H9 (cell line): ENCODE measurements around the gene NF1. TPM values are rescaled to one million over a fixed set of nuclear protein-coding genes. Genes with fewer than 3 reads are reported as not detected.

Experiments used
- DNase-seq: peaks from one replicate; pipeline ENCODE4 v3.0.0-alpha.2; 2017
- H2AFZ ChIP-seq: one replicate; pipeline ENCODE4 v1.6.1; 2013; ENCODE audit warnings: mild to moderate bottlenecking, low read length, control low read depth, moderate library complexity
- H2AK5ac ChIP-seq: 2 replicates; pipeline ENCODE4 v1.6.1; 2013; ENCODE audit warnings: low read length, control low read depth, mixed read lengths; ENCODE audit not compliant: insufficient read length
- H2BK120ac ChIP-seq: one replicate; pipeline ENCODE4 v1.6.1; 2013; ENCODE audit warnings: low read depth, mild to moderate bottlenecking, low read length, control low read depth, inconsistent platforms; ENCODE audit not compliant: poor library complexity, severe bottlenecking
- H2BK12ac ChIP-seq: 2 replicates; pipeline ENCODE4 v1.6.1; 2013; ENCODE audit warnings: low read length, control low read depth, mixed read lengths, low read depth; ENCODE audit not compliant: insufficient read length
- H2BK15ac ChIP-seq: 2 replicates; pipeline ENCODE4 v1.6.1; 2013; ENCODE audit warnings: low read depth, low read length, control low read depth
- H2BK20ac ChIP-seq: one replicate; pipeline ENCODE4 v1.6.1; 2013; ENCODE audit warnings: low read depth, mild to moderate bottlenecking, low read length, control low read depth, inconsistent platforms; ENCODE audit not compliant: poor library complexity, severe bottlenecking
- H2BK5ac ChIP-seq: 2 replicates; pipeline ENCODE4 v1.6.1; 2013; ENCODE audit warnings: low read length, control low read depth, mixed read lengths; ENCODE audit not compliant: insufficient read length
- H3K14ac ChIP-seq: 2 replicates; pipeline ENCODE4 v1.6.1; 2013; ENCODE audit warnings: low read length, control low read depth; ENCODE audit not compliant: insufficient read depth
- H3K18ac ChIP-seq: 2 replicates; pipeline ENCODE4 v1.6.1; 2013; ENCODE audit warnings: low read depth, mild to moderate bottlenecking, mixed read lengths, low read length, control low read depth; ENCODE audit not compliant: insufficient read length
- H3K23ac ChIP-seq: 2 replicates; pipeline ENCODE4 v1.6.1; 2013; ENCODE audit warnings: low read length, control low read depth, mixed read lengths, low read depth; ENCODE audit not compliant: insufficient read length
- H3K23me2 ChIP-seq: 2 replicates; pipeline ENCODE4 v1.6.1; 2013; ENCODE audit warnings: low read depth, mild to moderate bottlenecking, mixed read lengths, low read length, control low read depth; ENCODE audit not compliant: insufficient read length, poor library complexity, severe bottlenecking
- H3K27ac ChIP-seq: 2 replicates; pipeline ENCODE4 v1.5.1; 2013; ENCODE audit warnings: low read length, control low read depth, mixed read lengths, low read depth; ENCODE audit not compliant: insufficient read length
- H3K27me3 ChIP-seq: 2 replicates; pipeline ENCODE4 v1.6.1; 2013; ENCODE audit warnings: low read length, control low read depth, inconsistent platforms; ENCODE audit not compliant: insufficient read depth
- H3K4ac ChIP-seq: 2 replicates; pipeline ENCODE4 v1.6.1; 2013; ENCODE audit warnings: low read depth, mild to moderate bottlenecking, control low read depth, inconsistent platforms, low read length, moderate library complexity
- H3K4me1 ChIP-seq: 2 replicates; pipeline ENCODE4 v1.6.1; 2013; ENCODE audit warnings: low read length, control low read depth, inconsistent platforms; ENCODE audit not compliant: insufficient read depth
- H3K4me2 ChIP-seq: 2 replicates; pipeline ENCODE4 v1.6.1; 2013; ENCODE audit warnings: low read length, control low read depth, mixed read lengths; ENCODE audit not compliant: insufficient read length, insufficient read depth
- H3K56ac ChIP-seq: 2 replicates; pipeline ENCODE4 v1.6.1; 2013; ENCODE audit warnings: low read depth, mild to moderate bottlenecking, mixed read lengths, low read length, control low read depth; ENCODE audit not compliant: insufficient read length
- H3K79me1 ChIP-seq: 2 replicates; pipeline ENCODE4 v1.6.1; 2013; ENCODE audit warnings: low read depth, mild to moderate bottlenecking, moderate library complexity, low read length, control low read depth, inconsistent platforms; ENCODE audit not compliant: insufficient read depth, poor library complexity, severe bottlenecking
- H3K79me2 ChIP-seq: 2 replicates; pipeline ENCODE4 v1.6.1; 2013; ENCODE audit warnings: low read length, control low read depth, inconsistent platforms; ENCODE audit not compliant: insufficient read depth
- H3K9ac ChIP-seq: 2 replicates; pipeline ENCODE4 v1.6.1; 2013; ENCODE audit warnings: low read length, control low read depth, mixed read lengths; ENCODE audit not compliant: insufficient read length; ENCODE audit errors: extremely low read depth
- H3K9me3 ChIP-seq: one replicate; pipeline ENCODE4 v1.6.1; 2013; ENCODE audit warnings: low read depth, low read length, inconsistent platforms; ENCODE audit not compliant: control insufficient read depth
- H3T11ph ChIP-seq: one replicate; pipeline ENCODE4 v1.6.1; 2013; ENCODE audit warnings: mild to moderate bottlenecking, low read length, control low read depth, inconsistent platforms
- H4K20me1 ChIP-seq: one replicate; pipeline ENCODE4 v1.6.1; 2013; ENCODE audit not compliant: control insufficient read depth, insufficient read length, insufficient read depth
- H4K5ac ChIP-seq: 2 replicates; pipeline ENCODE4 v1.6.1; 2013; ENCODE audit warnings: low read depth, mild to moderate bottlenecking, mixed read lengths, low read length, control low read depth; ENCODE audit not compliant: insufficient read length
- H4K8ac ChIP-seq: replicated peaks from 2 replicates; pipeline ENCODE4 v1.6.1; 2013; ENCODE audit warnings: low read length, control low read depth, mixed read lengths, low read depth; ENCODE audit not compliant: insufficient read length
- H4K91ac ChIP-seq: 2 replicates; pipeline ENCODE4 v1.6.1; 2013; ENCODE audit warnings: low read depth, mild to moderate bottlenecking, moderate library complexity, mixed read lengths, low read length, control low read depth; ENCODE audit not compliant: insufficient read length
- H3K27ac Mint-ChIP-seq, 3 experiments: 2 replicates in 2 of 3; 3 replicates in 1 of 3; pipeline ENCODE4 v1.8.0; 2020 to 2021; ENCODE audit warnings: mixed read lengths in 3 of 3, mild to moderate bottlenecking in 1 of 3, moderate library complexity in 1 of 3
- H3K27me3 Mint-ChIP-seq: 2 replicates; pipeline ENCODE4 v1.8.0; 2021; ENCODE audit warnings: low read depth, mild to moderate bottlenecking, moderate library complexity, mixed read lengths
- H3K36me3 Mint-ChIP-seq, 3 experiments: 2 replicates in 2 of 3; 3 replicates in 1 of 3; pipeline ENCODE4 v1.8.0; 2020 to 2021; ENCODE audit warnings: low read depth in 3 of 3, mixed read lengths in 3 of 3; ENCODE audit not compliant: insufficient read depth in 1 of 3
- H3K4me1 Mint-ChIP-seq, 2 experiments: 2 replicates each; pipeline ENCODE4 v1.8.0; 2020; ENCODE audit warnings: mixed read lengths in 2 of 2
- H3K4me3 Mint-ChIP-seq, 2 experiments: 2 replicates in 1 of 2; 3 replicates in 1 of 2; pipeline ENCODE4 v1.8.0; 2020 to 2021; ENCODE audit warnings: mild to moderate bottlenecking in 2 of 2, mixed read lengths in 2 of 2, moderate library complexity in 1 of 2
- H3K9me3 Mint-ChIP-seq, 2 experiments: 2 replicates in 1 of 2; 3 replicates in 1 of 2; pipeline ENCODE4 v1.8.0; 2020; ENCODE audit warnings: mild to moderate bottlenecking in 2 of 2, mixed read lengths in 2 of 2, moderate library complexity in 1 of 2
- WGBS: extraction: QIAGEN DNeasy Blood & Tissue Kit; methylation state at CpG from one replicate; pipeline ENCODE4 v1.1.7; 2013; ENCODE audit warnings: missing lambda C conversion rate, low lambda C conversion rate, mixed read lengths; ENCODE audit not compliant: insufficient read length; ENCODE audit errors: extremely low coverage; 5-methylcytosine and 5-hydroxymethylcytosine counted together
- total RNA-seq: library from RNA; stranded (reverse); gene quantifications from 2 replicates; pipeline ENCODE4 v1.2.1, GENCODE V29; 2021
- TF ChIP-seq, protein P1 (sequence below): fragments of 200-600 bp; sonication (generic); conservative IDR thresholded peaks from 3 replicates; pipeline ENCODE4 v1.8.0; 2021; ENCODE audit warnings: antibody characterized with exemption, mild to moderate bottlenecking

Gene NF1
- total RNA-seq, 1 experiment from 2014 or later: 38.1 TPM

DNA sequence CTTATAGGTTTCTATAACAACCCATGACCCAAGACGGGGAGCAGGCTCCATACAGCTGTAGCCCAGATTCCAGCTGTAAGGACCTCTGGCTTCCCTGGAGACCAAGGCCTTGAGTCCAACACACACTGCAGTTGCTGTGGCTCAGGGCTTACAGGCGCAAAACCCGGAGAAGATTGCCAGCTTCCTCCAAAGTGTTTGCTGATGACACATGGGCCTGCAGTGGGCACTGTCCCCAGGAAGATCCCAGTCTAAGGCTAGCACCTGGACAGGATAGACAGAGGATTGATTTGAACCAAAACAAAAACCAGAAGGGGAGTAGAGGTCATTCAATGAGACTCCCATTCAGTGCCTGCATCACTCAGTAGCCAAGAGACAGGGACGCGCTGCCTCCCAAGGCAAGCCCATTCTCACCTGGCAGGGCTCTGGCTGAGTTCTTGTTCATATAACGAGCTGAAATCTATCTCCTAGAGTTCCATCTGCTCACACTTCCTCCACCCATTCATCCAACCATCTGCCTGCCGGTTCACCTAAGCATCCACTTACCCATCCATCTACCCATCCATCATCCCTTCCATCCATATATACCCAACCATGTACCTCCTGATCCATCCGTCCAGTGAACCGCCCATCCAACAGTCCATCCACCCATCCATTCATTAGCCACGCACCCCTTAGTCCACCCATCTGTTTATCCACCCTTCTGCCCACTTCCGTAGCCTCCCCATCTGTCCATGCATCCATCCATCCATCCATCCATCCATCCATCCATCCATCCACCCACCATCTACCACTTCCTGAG is 306.9 kb downstream of the NF1 start:
- TF ChIP-seq, protein P1, sequence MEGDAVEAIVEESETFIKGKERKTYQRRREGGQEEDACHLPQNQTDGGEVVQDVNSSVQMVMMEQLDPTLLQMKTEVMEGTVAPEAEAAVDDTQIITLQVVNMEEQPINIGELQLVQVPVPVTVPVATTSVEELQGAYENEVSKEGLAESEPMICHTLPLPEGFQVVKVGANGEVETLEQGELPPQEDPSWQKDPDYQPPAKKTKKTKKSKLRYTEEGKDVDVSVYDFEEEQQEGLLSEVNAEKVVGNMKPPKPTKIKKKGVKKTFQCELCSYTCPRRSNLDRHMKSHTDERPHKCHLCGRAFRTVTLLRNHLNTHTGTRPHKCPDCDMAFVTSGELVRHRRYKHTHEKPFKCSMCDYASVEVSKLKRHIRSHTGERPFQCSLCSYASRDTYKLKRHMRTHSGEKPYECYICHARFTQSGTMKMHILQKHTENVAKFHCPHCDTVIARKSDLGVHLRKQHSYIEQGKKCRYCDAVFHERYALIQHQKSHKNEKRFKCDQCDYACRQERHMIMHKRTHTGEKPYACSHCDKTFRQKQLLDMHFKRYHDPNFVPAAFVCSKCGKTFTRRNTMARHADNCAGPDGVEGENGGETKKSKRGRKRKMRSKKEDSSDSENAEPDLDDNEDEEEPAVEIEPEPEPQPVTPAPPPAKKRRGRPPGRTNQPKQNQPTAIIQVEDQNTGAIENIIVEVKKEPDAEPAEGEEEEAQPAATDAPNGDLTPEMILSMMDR: no peak
- Mint-ChIP-seq H3K27ac (peak overlapping the region in 1 of 3 experiments; percentile 12; a peak in 1 of 7 replicates), H3K36me3 (no peaks in the 10 kb centered on the region), H3K27me3 (no peaks in the 10 kb centered on the region; the same call in 1 of the 2 replicates), H3K9me3 (no peaks in the 10 kb centered on the region), H3K4me1 (peaks cover 15 to 27% of the 10 kb centered on the region in 2 experiments), H3K4me3 (peak overlapping the region in 1 of 2 experiments; percentile 33; a peak in 1 of 5 replicates)
- no peak overlapping the region for H3K14ac ChIP-seq
- H2BK15ac ChIP-seq: no peak overlapping the region
- no peak overlapping the region for H2AFZ ChIP-seq
- no peaks in the 10 kb centered on the region for H3K79me2 ChIP-seq
- no peak overlapping the region for H3K56ac ChIP-seq
- H3K4me1 ChIP-seq: no peaks in the 10 kb centered on the region
- no peaks in the 10 kb centered on the region for H3K9me3 ChIP-seq
- H3K4ac ChIP-seq: no peak overlapping the region
- WGBS: no CpG with 5 or more reads among the region's 11 CpGs
- H4K5ac ChIP-seq: no peak overlapping the region
- no peak overlapping the region for H2BK120ac ChIP-seq
- no peak overlapping the region for H3K23ac ChIP-seq
- no peak overlapping the region for H2BK20ac ChIP-seq
- H3K79me1 ChIP-seq: no peaks in the 10 kb centered on the region
- no peaks in the 10 kb centered on the region for H3K23me2 ChIP-seq
- no peak overlapping the region for H4K91ac ChIP-seq
- H3K9ac ChIP-seq: no peak overlapping the region
- H2BK5ac ChIP-seq: no peak overlapping the region
- no peak overlapping the region for H4K8ac ChIP-seq
- no peak overlapping the region for H3T11ph ChIP-seq
- H3K4me2 ChIP-seq: no peak overlapping the region
- H4K20me1 ChIP-seq: peaks cover 3% of the 10 kb centered on the region
- no peak overlapping the region for H3K18ac ChIP-seq
- H3K27ac ChIP-seq: no peak overlapping the region
- DNase-seq: peak; percentile 25
- H3K27me3 ChIP-seq: no peaks in the 10 kb centered on the region
- H2BK12ac ChIP-seq: no peak overlapping the region
- H2AK5ac ChIP-seq: no peak overlapping the region
